Right lobe of liver (tissue), 6 donors: ENCODE measurements around the gene NFIL3. TPM values are rescaled to one million over a fixed set of nuclear protein-coding genes. Genes with fewer than 3 reads are reported as not detected.

Source experiments
- ATAC-seq, 4 donors: fragments of 200-7000 bp; cut with Tn5 transposase; one replicate each; pipeline ENCODE4 v1.9.1; 2020; ENCODE audit warnings: mild to moderate bottlenecking in 4 of 4, moderate library complexity in 4 of 4
- DNase-seq, 3 donors: peaks; one replicate each; pipeline ENCODE4 v3.0.0-alpha.2; 2020
- H3K27ac ChIP-seq, 3 donors: fragments of 200-600 bp; one replicate each; pipeline ENCODE4 v1.8.0; 2022
- H3K27me3 ChIP-seq, 2 donors: fragments of 200-600 bp; one replicate each; pipeline ENCODE4 v1.8.0; 2022
- H3K36me3 ChIP-seq, 4 donors: fragments of 200-600 bp; sonication (generic) in 1 of 4; one replicate each; pipeline versions ENCODE4 v1.5.1 to v1.8.0; 2017 to 2022; ENCODE audit warnings: control low read depth in 1 of 4
- H3K4me1 ChIP-seq, 4 donors: fragments of 200-600 bp; sonication (generic) in 1 of 4; one replicate each; pipeline versions ENCODE4 v1.5.1 to v1.8.0; 2017 to 2022; ENCODE audit warnings: control low read depth in 1 of 4
- H3K4me3 ChIP-seq, 3 donors: fragments of 200-600 bp; one replicate each; pipeline ENCODE4 v1.8.0; 2022
- H3K9me3 ChIP-seq, 4 donors: fragments of 200-600 bp; sonication (generic) in 1 of 4; one replicate each; pipeline versions ENCODE4 v1.5.1 to v1.8.0; 2017 to 2022; ENCODE audit warnings: control low read depth in 1 of 4
- POLR2A ChIP-seq: fragments of 450-650 bp; IDR thresholded peaks from one replicate; pipeline ENCODE4 v1.6.1; 2017; ENCODE audit warnings: antibody characterized with exemption, mild to moderate bottlenecking
- WGBS: methylation state at CpG from one replicate; pipeline ENCODE4 v1.1.6; 2018; ENCODE audit warnings: low coverage, low lambda C conversion rate; ENCODE audit not compliant: insufficient coverage; ENCODE audit errors: missing lambda C conversion rate; 5-methylcytosine and 5-hydroxymethylcytosine counted together
- intact Hi-C, 2 donors: fragments of 100-400 bp; cut with DNase I; formaldehyde crosslinking; loops; one replicate each; pipeline versions ENCODE4 v1.11.2 to v1.14.1; 2022
- total RNA-seq, 6 experiments: library from RNA; depleted of rRNA in 2 of 6; stranded (reverse); fragments of >200 nt in 2 of 6; fragmentation: NEBNext Ultra II Directional in 3 of 6; extraction: Animal tissue kit (Norgen Biotek cat#: 25700) in 3 of 6; gene quantifications; one replicate each; pipeline versions ENCODE4 v1.1.0 to v1.2.4, GENCODE V29; 2016 to 2023
- TF ChIP-seq, protein P1 (sequence below), 4 donors: fragments of 200-600 bp in 3 of 4; fragments of 450-650 bp in 1 of 4; IDR thresholded peaks; one replicate each; pipeline versions ENCODE4 v1.5.1 to v1.8.0; 2016 to 2022; ENCODE audit warnings: antibody characterized with exemption in 4 of 4, mild to moderate bottlenecking in 2 of 4
- donor health status: DM: no; HTN: yes; CAD: no.
- donor health status: DM: no; HTN: no; CAD: no.
- donor health status: DM: no; HTN: no; CAD: no.
- donor health status: DM: no; HTN: yes; CAD: no.
- donor health status: DM: no; HTN: yes; CAD: no.

The NFIL3 gene
- total RNA-seq, 6 experiments from 2014 or later: 16.0 to 55.4 (median 25.6) TPM

DNA sequence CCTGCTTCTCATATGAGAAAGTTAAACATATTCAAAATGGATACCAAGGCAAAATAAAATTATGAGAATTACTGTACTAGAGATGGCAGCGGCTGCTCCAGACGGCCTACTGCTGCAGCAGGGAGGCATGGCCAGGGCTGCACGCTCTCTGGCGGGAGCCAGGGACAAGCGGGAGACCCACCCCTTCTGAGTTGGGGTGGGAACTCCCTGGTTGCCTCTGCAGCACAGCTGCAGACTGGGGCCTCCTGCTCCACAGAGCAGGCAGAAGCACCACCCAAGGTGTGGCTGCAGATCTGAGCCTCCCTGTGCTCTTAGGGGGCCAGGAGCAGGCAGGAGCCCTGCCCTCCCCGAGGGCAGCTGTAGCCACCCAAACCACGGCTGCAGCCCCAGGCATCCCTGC is 59.6 kb downstream of the NFIL3 start:
- Histone ChIP-seq H3K4me1 (peaks cover 0 to 15% (median 5%) of the 10 kb centered on the region in 4 donors), H3K27me3 (no peaks in the 10 kb centered on the region), H3K4me3 (no peak overlapping the region), H3K36me3 (no peaks in the 10 kb centered on the region), H3K27ac (no peak overlapping the region), H3K9me3 (no peaks in the 10 kb centered on the region)
- TF ChIP-seq, protein P1, sequence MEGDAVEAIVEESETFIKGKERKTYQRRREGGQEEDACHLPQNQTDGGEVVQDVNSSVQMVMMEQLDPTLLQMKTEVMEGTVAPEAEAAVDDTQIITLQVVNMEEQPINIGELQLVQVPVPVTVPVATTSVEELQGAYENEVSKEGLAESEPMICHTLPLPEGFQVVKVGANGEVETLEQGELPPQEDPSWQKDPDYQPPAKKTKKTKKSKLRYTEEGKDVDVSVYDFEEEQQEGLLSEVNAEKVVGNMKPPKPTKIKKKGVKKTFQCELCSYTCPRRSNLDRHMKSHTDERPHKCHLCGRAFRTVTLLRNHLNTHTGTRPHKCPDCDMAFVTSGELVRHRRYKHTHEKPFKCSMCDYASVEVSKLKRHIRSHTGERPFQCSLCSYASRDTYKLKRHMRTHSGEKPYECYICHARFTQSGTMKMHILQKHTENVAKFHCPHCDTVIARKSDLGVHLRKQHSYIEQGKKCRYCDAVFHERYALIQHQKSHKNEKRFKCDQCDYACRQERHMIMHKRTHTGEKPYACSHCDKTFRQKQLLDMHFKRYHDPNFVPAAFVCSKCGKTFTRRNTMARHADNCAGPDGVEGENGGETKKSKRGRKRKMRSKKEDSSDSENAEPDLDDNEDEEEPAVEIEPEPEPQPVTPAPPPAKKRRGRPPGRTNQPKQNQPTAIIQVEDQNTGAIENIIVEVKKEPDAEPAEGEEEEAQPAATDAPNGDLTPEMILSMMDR (IDR thresholded peaks at IDR 0.05): no peak
- TF ChIP-seq POLR2A: no peak
- intact Hi-C loops: no loop called here
- WGBS: 100% methylated on average over 1 of the region's 7 CpGs
- ATAC-seq (no peak), DNase-seq (no peak)

DNA sequence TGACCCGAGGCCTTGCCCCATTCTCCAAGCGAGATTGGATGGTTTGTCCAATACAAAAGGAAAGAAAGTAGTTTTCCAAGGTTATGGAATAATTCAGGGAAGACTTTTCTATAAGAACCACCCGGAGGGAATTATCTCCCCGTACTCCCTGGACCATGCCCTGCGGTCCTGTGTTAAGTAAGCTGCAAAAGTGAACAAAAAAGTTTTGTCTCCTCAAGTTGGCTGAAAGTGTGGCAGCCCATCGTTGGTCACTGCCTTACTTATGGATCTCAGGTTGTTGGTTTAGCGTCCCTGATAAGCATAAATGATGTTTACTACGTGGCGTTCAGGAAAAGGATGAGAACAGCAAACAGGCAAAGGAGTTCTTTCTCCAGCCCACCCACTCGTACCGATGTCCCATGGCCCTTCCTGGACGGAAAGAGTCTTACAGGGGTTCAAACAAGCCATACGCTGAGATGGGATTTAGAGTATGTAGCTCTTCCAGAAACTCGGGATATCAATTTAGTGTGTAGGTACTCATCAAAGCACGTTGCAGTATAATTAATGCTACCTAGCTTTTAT is 61.5 kb downstream of the NFIL3 start:
- TF ChIP-seq, protein P1 (IDR thresholded peaks at IDR 0.05): no peak
- TF ChIP-seq POLR2A: no peak
- H3K27ac ChIP-seq: peak overlapping the region in 1 of 3 donors; percentile 97
- DNase-seq (no peak), ATAC-seq (no peak)
- H3K9me3 ChIP-seq: no peaks in the 10 kb centered on the region
- peaks cover 0 to 15% (median 5%) of the 10 kb centered on the region in 4 donors for H3K4me1 ChIP-seq
- H3K27me3 ChIP-seq: no peaks in the 10 kb centered on the region
- WGBS: 57% methylated on average over 13 of the region's 15 CpGs
- H3K36me3 ChIP-seq: no peaks in the 10 kb centered on the region
- intact Hi-C loops: no loop called here
- H3K4me3 ChIP-seq: peak overlapping the region in 2 of 3 donors; percentile 94 to 99

DNA sequence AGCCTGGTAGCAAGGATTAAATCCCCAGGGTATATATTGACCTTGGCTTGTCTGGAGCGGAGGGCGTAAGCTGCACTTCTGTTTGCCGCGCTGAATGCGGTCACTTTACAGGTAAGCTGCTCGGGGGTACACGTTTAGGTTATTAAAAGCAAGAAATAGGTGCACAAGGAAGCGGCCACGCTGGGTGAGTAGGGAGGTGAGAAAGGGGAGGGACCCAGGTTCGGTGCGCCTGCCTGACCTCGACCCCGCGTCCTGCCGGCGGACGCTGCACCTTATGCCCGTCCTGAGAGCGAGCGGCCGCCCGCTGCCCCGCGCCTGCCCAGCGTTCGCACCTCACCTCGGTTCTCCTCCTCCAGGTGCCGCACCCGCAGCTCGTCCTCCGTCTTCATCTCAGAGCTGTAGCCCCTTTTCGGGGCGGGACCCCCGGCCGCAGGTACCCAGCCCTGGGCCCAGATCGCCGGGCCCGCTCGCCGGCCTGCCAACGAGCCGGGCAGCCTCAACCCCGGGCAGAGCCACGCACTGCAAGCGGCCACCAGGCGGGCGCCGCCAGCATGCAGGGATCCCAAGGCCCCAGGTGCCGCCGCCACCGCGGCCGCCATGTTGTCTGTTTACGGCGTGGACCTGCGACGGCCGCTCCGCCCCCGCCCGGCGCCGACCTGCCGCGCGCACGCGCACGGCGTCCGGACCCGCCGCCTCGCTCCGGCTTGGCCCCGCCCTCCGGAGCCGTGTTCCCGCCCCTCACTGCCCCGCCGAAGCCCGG is 62.2 kb downstream of the NFIL3 start, which contains the start of gene AUH:
AUH (minus strand) TSS at position 628 of the 760 bp plus-strand sequence; CDS start at position 599, 29 bp downstream.
- Histone ChIP-seq H3K9me3 (no peaks in the 10 kb centered on the region), H3K4me3 (peak within 1 kb of the TSS; percentile 93 to 99 (median 94)), H3K27me3 (no peaks in the 10 kb centered on the region), H3K27ac (peak within 1 kb of the TSS; percentile 93 to 98 (median 97)), H3K4me1 (peaks cover 0 to 15% (median 5%) of the 10 kb centered on the region in 4 donors), H3K36me3 (no peaks in the 10 kb centered on the region)
- peak; percentile 96 to 99 (median 98) for ATAC-seq
- TF ChIP-seq POLR2A: peak; percentile 68
- TF ChIP-seq, protein P1 (IDR thresholded peaks at IDR 0.05): no peak
- intact Hi-C loops: no loop called here
- WGBS: 0% methylated on average over 7 of the region's 82 CpGs
- peak; percentile 90 to 92 (median 90) for DNase-seq

DNA sequence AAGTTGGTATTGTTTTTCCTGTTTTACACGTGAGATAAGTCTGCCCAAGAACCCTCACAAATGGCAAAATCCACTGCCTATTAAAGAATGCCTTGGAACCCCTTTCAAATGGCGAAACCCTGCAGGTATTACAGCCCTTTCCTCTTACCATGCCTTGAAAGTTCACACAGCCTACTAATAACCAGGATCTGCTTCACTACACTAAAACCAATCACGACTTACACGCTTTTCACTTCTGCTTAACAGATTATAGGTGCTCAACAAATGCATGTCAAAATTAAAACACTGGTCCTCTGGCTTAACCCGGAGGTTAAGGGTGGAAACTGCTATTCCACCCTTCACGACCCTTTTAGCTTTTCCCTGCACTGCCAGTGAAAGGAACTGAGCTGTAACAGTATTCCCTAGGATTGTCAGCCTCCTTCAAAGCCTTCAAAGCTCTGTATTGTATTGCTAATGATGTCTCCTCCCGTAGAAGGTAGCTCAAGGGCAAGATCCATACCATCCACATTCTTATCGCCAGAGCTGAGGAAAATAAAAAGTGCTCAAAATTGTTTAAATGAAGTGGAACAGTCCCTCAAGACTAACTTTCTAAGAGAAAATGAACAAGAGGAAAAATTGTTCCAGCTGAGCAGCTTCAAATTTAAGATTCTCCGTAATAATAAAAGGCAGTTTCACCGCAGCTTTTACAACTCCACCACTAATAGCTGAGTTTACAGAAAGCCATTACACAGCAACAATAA is 62.9 kb downstream of the NFIL3 start:
- Histone ChIP-seq H3K4me1 (peaks cover 0 to 15% (median 5%) of the 10 kb centered on the region in 4 donors), H3K36me3 (no peaks in the 10 kb centered on the region), H3K27me3 (no peaks in the 10 kb centered on the region), H3K27ac (peak overlapping the region; percentile 93 to 98 (median 97)), H3K4me3 (peak overlapping the region; percentile 93 to 99 (median 94)), H3K9me3 (no peaks in the 10 kb centered on the region)
- WGBS: 18% methylated on average over 10 of the region's 10 CpGs
- intact Hi-C loops: no loop called here
- DNase-seq: no peak
- ATAC-seq: peak in 1 of 4 donors; percentile 12
- TF ChIP-seq, protein P1 (IDR thresholded peaks at IDR 0.05): no peak
- TF ChIP-seq POLR2A: no peak
